Fibroblast of skin of back (primary cell): ENCODE results near the gene CHST11.
"Not testable (repeated sequence)": the region's sequence is repeated elsewhere in the genome, so short reads cannot be mapped to it uniquely, and the experiment has no call there.

ENCODE experiments used
- DNase-seq: peaks from one replicate; pipeline ENCODE4 v3.0.0-alpha.2; 2013

Gene CHST11

GRCh38 chr12:104604995-104605675 is 148.4 kb downstream of the CHST11 start:
- no peak for DNase-seq

GRCh38 chr12:104605685-104606084 is 148.9 kb downstream of the CHST11 start:
- DNase-seq, result peak; percentile 23

- no peak for DNase-seq
These were observed 152.2 kb downstream of the CHST11 start for GRCh38 chr12:104608998-104609397.

GRCh38 chr12:104609445-104609844 is 152.7 kb downstream of the CHST11 start:
- DNase-seq, result no peak

GRCh38 chr12:104610513-104611235 is 153.9 kb downstream of the CHST11 start:
- no peak for DNase-seq

GRCh38 chr12:104611671-104612070 is 154.9 kb downstream of the CHST11 start:
- no peak for DNase-seq

- not testable (repeated sequence) for DNase-seq
These were observed 156.6 kb downstream of the CHST11 start for GRCh38 chr12:104613372-104613771.

GRCh38 chr12:104615048-104615561 is 158.4 kb downstream of the CHST11 start:
- DNase-seq, result no peak

- no peak for DNase-seq
These were observed 161.9 kb downstream of the CHST11 start for GRCh38 chr12:104618691-104619090.

GRCh38 chr12:104619305-104619704 is 162.6 kb downstream of the CHST11 start:
- no peak for DNase-seq

- no peak for DNase-seq
These were observed 164.2 kb downstream of the CHST11 start for GRCh38 chr12:104620837-104621531.

GRCh38 chr12:104622928-104623327 is 166.2 kb downstream of the CHST11 start:
- no peak for DNase-seq

GRCh38 chr12:104623883-104624282 is 167.1 kb downstream of the CHST11 start:
- DNase-seq, result no peak

GRCh38 chr12:104624529-104624928 is 167.8 kb downstream of the CHST11 start:
- DNase-seq, result no peak

- no peak for DNase-seq
These were observed 169.5 kb downstream of the CHST11 start for GRCh38 chr12:104626069-104626837.

GRCh38 chr12:104627231-104627989 is 170.7 kb downstream of the CHST11 start:
- DNase-seq, result no peak

GRCh38 chr12:104627990-104628830 is 171.5 kb downstream of the CHST11 start:
- no peak for DNase-seq

GRCh38 chr12:104628831-104629135 is 172.0 kb downstream of the CHST11 start:
- DNase-seq, result no peak

GRCh38 chr12:104630230-104630670 is 173.5 kb downstream of the CHST11 start:
- DNase-seq, result no peak

GRCh38 chr12:104631867-104632266 is 175.1 kb downstream of the CHST11 start:
- no peak for DNase-seq

GRCh38 chr12:104632724-104633201 is 176.0 kb downstream of the CHST11 start:
- DNase-seq, result peak; percentile 30
